Neutrophil (primary cell): ENCODE data around the gene DNAH11.
"Not testable (repeated sequence)": the region's sequence is repeated elsewhere in the genome, so short reads cannot be mapped to it uniquely, and the experiment has no call there.

Experiments
- H3K27ac ChIP-seq: fragments of 200-600 bp; sonication (generic); 2 replicates; pipeline ENCODE4 v1.5.1; 2016; ENCODE audit warnings: mild to moderate bottlenecking, moderate library complexity
- H3K27me3 ChIP-seq: fragments of 200-600 bp; sonication (generic); 2 replicates; pipeline ENCODE4 v1.6.0; 2016; ENCODE audit warnings: mild to moderate bottlenecking
- H3K36me3 ChIP-seq: fragments of 200-600 bp; sonication (generic); 2 replicates; pipeline ENCODE4 v1.5.1; 2017
- H3K4me1 ChIP-seq, 2 experiments: fragments of 200-600 bp in 1 of 2; sonication (generic) in 1 of 2; 1 replicate in 1 of 2; 2 replicates in 1 of 2; pipeline versions ENCODE4 v1.5.1 to v1.6.1; 2013 to 2016; ENCODE audit warnings: low read depth in 1 of 2, low read length in 1 of 2, mild to moderate bottlenecking in 1 of 2, moderate library complexity in 1 of 2; ENCODE audit not compliant: control insufficient read depth in 1 of 2, insufficient read depth in 1 of 2
- H3K4me3 ChIP-seq, 2 experiments: fragments of 200-600 bp in 1 of 2; sonication (generic) in 1 of 2; 1 replicate in 1 of 2; 2 replicates in 1 of 2; pipeline ENCODE4 v1.5.1; 2013 to 2016; ENCODE audit warnings: low read depth in 1 of 2, low read length in 1 of 2, mild to moderate bottlenecking in 1 of 2, moderate library complexity in 1 of 2
- H3K9me3 ChIP-seq: fragments of 200-600 bp; sonication (generic); 2 replicates; pipeline ENCODE4 v1.5.1; 2016
- CTCF ChIP-seq: fragments of 200-600 bp; sonication (generic); IDR thresholded peaks from 2 replicates; pipeline ENCODE4 v1.5.1; 2016; ENCODE audit warnings: antibody characterized with exemption

The DNAH11 gene

GRCh38 chr7:21718391-21718790 lies 175.6 kb downstream of the DNAH11 start:
- Histone ChIP-seq H3K27ac (no peak overlapping the region), H3K9me3 (no peaks in the 10 kb centered on the region), H3K4me1 (no peaks in the 10 kb centered on the region), H3K27me3 (no peaks in the 10 kb centered on the region), H3K4me3 (no peak overlapping the region), H3K36me3 (no peaks in the 10 kb centered on the region)
- no peak for TF ChIP-seq CTCF

DNA sequence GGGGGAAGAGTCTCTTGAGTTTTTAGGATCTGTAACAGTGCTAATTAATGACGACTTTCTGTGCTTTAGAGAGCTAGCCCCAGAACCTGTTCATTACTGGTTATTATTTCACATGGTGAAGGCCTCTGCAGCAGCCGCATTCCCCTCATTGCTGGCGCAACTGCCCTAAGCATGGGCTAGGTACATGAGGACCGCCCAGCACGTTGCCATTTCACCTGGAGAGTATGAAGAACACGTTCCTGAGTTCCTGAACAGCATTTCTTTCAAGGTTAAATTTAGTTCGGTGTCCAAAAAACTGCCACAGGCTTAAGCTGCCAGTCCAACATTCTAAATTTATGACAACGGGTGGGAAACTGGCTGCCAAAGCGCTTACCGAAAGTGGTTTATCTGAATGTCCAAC lies 177.0 kb downstream of the DNAH11 start:
- TF ChIP-seq CTCF, result no peak
- no peaks in the 10 kb centered on the region for H3K27me3 ChIP-seq
- no peak overlapping the region for H3K4me3 ChIP-seq
- no peaks in the 10 kb centered on the region for H3K9me3 ChIP-seq
- H3K36me3 ChIP-seq, result no peaks in the 10 kb centered on the region
- H3K4me1 ChIP-seq, result no peaks in the 10 kb centered on the region
- no peak overlapping the region for H3K27ac ChIP-seq

GRCh38 chr7:21722371-21722770 lies 179.5 kb downstream of the DNAH11 start:
- H3K36me3 ChIP-seq, result no peaks in the 10 kb centered on the region
- no peaks in the 10 kb centered on the region for H3K27me3 ChIP-seq
- H3K4me1 ChIP-seq, result no peaks in the 10 kb centered on the region
- H3K4me3 ChIP-seq, result no peak overlapping the region
- no peak for TF ChIP-seq CTCF
- H3K27ac ChIP-seq, result no peak overlapping the region
- no peaks in the 10 kb centered on the region for H3K9me3 ChIP-seq

GRCh38 chr7:21724562-21724961 lies 181.7 kb downstream of the DNAH11 start:
- Histone ChIP-seq H3K27ac (no peak overlapping the region), H3K4me1 (no peaks in the 10 kb centered on the region), H3K36me3 (no peaks in the 10 kb centered on the region), H3K4me3 (no peak overlapping the region), H3K9me3 (no peaks in the 10 kb centered on the region), H3K27me3 (no peaks in the 10 kb centered on the region)
- no peak for TF ChIP-seq CTCF

GRCh38 chr7:21730399-21730798 lies 187.6 kb downstream of the DNAH11 start:
- TF ChIP-seq CTCF, result no peak
- Histone ChIP-seq H3K9me3 (no peaks in the 10 kb centered on the region), H3K27me3 (no peaks in the 10 kb centered on the region), H3K4me1 (no peaks in the 10 kb centered on the region), H3K27ac (no peak overlapping the region), H3K4me3 (no peak overlapping the region), H3K36me3 (no peaks in the 10 kb centered on the region)

DNA sequence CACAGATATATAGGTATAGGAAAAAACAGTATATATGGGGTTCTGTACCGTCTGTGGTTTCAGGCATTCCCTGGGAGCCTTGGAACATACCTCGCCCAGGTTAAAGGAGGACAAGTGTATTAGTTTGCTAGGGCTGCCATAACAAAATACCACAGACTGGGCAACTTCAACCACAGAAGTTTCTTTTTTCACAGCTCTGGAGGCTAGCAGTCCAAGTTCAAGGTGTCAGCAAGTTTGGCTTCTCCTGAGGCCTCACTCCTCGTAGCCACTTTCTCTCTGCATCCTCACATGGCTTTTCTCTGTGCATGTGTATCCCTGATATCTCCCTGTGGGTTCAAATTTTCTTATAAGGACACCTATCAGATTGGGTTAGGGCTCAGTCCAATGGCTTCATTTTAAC lies 189.1 kb downstream of the DNAH11 start:
- Histone ChIP-seq H3K9me3 (no peaks in the 10 kb centered on the region), H3K27ac (no peak overlapping the region)
- TF ChIP-seq CTCF, result no peak

GRCh38 chr7:21732956-21733355 lies 190.1 kb downstream of the DNAH11 start:
- not testable (repeated sequence) for H3K36me3 ChIP-seq, H3K27ac ChIP-seq, H3K4me1 ChIP-seq, H3K9me3 ChIP-seq, H3K27me3 ChIP-seq, H3K4me3 ChIP-seq

More for the DNA sequence above, 189.1 kb downstream of the DNAH11 start:
- H3K4me1 ChIP-seq, result no peaks in the 10 kb centered on the region
- H3K27me3 ChIP-seq, result no peaks in the 10 kb centered on the region
- no peak overlapping the region for H3K4me3 ChIP-seq
- H3K36me3 ChIP-seq, result no peaks in the 10 kb centered on the region
